B cell (primary cell): ENCODE results near the gene GFPT1. TPM values are rescaled to one million over a fixed set of nuclear protein-coding genes. Genes with fewer than 3 reads are reported as not detected.

Source experiments
- ATAC-seq: fragments of 200-7000 bp; cut with Tn5 transposase; one replicate; pipeline ENCODE4 v1.10.0; 2021; ENCODE audit warnings: low read depth, mild to moderate bottlenecking, moderate number of reproducible peaks, moderate library complexity
- CTCF ChIA-PET: fragments of 350-600 bp; sonication (Branson Sonifier 250); formaldehyde crosslinking; loops from one replicate; lab custom pipeline; 2021; ENCODE audit warnings: antibody characterized with exemption, inconsistent platforms; lab: Charles Lee
- POLR2A ChIA-PET: fragments of 350-600 bp; sonication (Branson Sonifier 250); formaldehyde crosslinking; loops from one replicate; lab custom pipeline; 2021; ENCODE audit warnings: antibody characterized with exemption; lab: Charles Lee
- DNase-seq: peaks from one replicate; pipeline ENCODE4 v3.0.0; 2013
- H2AFZ ChIP-seq: 2 replicates; pipeline ENCODE4 v1.6.1; 2012; ENCODE audit warnings: mild to moderate bottlenecking, low read depth, low read length; ENCODE audit not compliant: insufficient read depth, poor library complexity, severe bottlenecking
- H3K27ac ChIP-seq, 2 donors: 1 replicate in 1 of 2; 2 replicates in 1 of 2; pipeline ENCODE4 v1.5.1; 2012 to 2013; ENCODE audit warnings: low read length in 2 of 2, mild to moderate bottlenecking in 2 of 2, moderate library complexity in 1 of 2
- H3K27me3 ChIP-seq, 4 experiments: fragments of 200-600 bp in 1 of 4; sonication (generic) in 1 of 4; replicated peaks in 1 of 4; 1 replicate in 2 of 4; 2 replicates in 2 of 4; pipeline versions ENCODE4 v1.6.1 to v1.7.0; 2013 to 2016; ENCODE audit warnings: low read length in 3 of 4, mild to moderate bottlenecking in 2 of 4, mixed read lengths in 1 of 4, moderate library complexity in 1 of 4; ENCODE audit not compliant: insufficient read depth in 4 of 4, control insufficient read depth in 3 of 4; ENCODE audit errors: control extremely low read depth in 1 of 4
- H3K36me3 ChIP-seq, 2 experiments: replicated peaks in 1 of 2; 1 replicate in 1 of 2; 2 replicates in 1 of 2; pipeline versions ENCODE4 v1.6.1 to v1.7.1; 2013; ENCODE audit warnings: low read length in 1 of 2; ENCODE audit not compliant: insufficient read depth in 2 of 2, control insufficient read depth in 1 of 2; ENCODE audit errors: control extremely low read depth in 1 of 2, extremely low read depth in 1 of 2
- H3K4me1 ChIP-seq, 2 donors: fragments of 200-600 bp in 1 of 2; sonication (generic) in 1 of 2; 1 replicate in 1 of 2; 2 replicates in 1 of 2; pipeline versions ENCODE4 v1.5.1 to v1.6.1; 2013 to 2017; ENCODE audit warnings: low read length in 2 of 2; ENCODE audit not compliant: control insufficient read depth in 2 of 2, insufficient read depth in 2 of 2
- H3K4me2 ChIP-seq: replicated peaks from 2 replicates; pipeline ENCODE3; 2012; ENCODE audit warnings: mild to moderate bottlenecking, low read depth, low read length; ENCODE audit not compliant: poor library complexity, severe bottlenecking
- H3K4me3 ChIP-seq, 5 experiments: fragments of 200-600 bp in 1 of 5; sonication (generic) in 1 of 5; 1 replicate in 3 of 5; 2 replicates in 2 of 5; pipeline versions ENCODE4 v1.5.1 to v1.7.0; 2011 to 2016; ENCODE audit warnings: low read length in 4 of 5, mild to moderate bottlenecking in 4 of 5, low read depth in 2 of 5, control low read depth in 1 of 5, moderate library complexity in 1 of 5; ENCODE audit not compliant: insufficient read depth in 1 of 5; ENCODE audit errors: control extremely low read depth in 1 of 5, extremely low read depth in 1 of 5
- H3K79me2 ChIP-seq: fragments of 200-600 bp; sonication (generic); one replicate; pipeline ENCODE4 v1.6.0; 2016; ENCODE audit warnings: low read length; ENCODE audit not compliant: control insufficient read depth, insufficient read depth
- H3K9ac ChIP-seq: fragments of 200-600 bp; sonication (generic); 2 replicates; pipeline ENCODE4 v1.6.1; 2017; ENCODE audit warnings: mild to moderate bottlenecking, low read length, moderate library complexity
- H3K9me3 ChIP-seq, 3 donors: one replicate each; pipeline versions ENCODE4 v1.6.1 to v1.7.1; 2013; ENCODE audit warnings: low read length in 2 of 3; ENCODE audit not compliant: control insufficient read depth in 2 of 3, insufficient read depth in 1 of 3; ENCODE audit errors: control extremely low read depth in 1 of 3
- H4K20me1 ChIP-seq: 2 replicates; pipeline ENCODE4 v1.6.0; 2012; ENCODE audit warnings: mild to moderate bottlenecking, low read length; ENCODE audit not compliant: insufficient read depth, control insufficient read depth, poor library complexity, severe bottlenecking
- H3K27ac Mint-ChIP-seq: one replicate; pipeline ENCODE4 v1.8.0; 2021; ENCODE audit warnings: mixed read lengths
- H3K27me3 Mint-ChIP-seq: one replicate; pipeline ENCODE4 v1.8.0; 2021; ENCODE audit warnings: mixed read lengths
- H3K4me1 Mint-ChIP-seq: one replicate; pipeline ENCODE4 v1.8.0; 2021; ENCODE audit warnings: mixed read lengths
- H3K4me3 Mint-ChIP-seq: one replicate; pipeline ENCODE4 v1.8.0; 2021; ENCODE audit warnings: mixed read lengths
- H3K9me3 Mint-ChIP-seq: one replicate; pipeline ENCODE4 v1.8.0; 2022; ENCODE audit warnings: mixed read lengths; ENCODE audit not compliant: insufficient read depth
- EZH2 ChIP-seq: IDR thresholded peaks from 2 replicates; pipeline ENCODE4 v1.6.1; 2012; ENCODE audit warnings: borderline replicate concordance, low read depth, mild to moderate bottlenecking, moderate library complexity, low read length; ENCODE audit not compliant: insufficient read depth, poor library complexity, severe bottlenecking
- WGBS: methylation state at CpG from one replicate; pipeline ENCODE4 v1.1.5; 2013; ENCODE audit warnings: missing lambda C conversion rate; ENCODE audit not compliant: insufficient coverage; 5-methylcytosine and 5-hydroxymethylcytosine counted together
- intact Hi-C: fragments of 100-400 bp; cut with micrococcal nuclease; formaldehyde crosslinking; loops from one replicate; pipeline ENCODE4 v1.10.0; 2022
- polyA plus RNA-seq: library from polyadenylated mRNA; depleted of rRNA; stranded (reverse); fragments of >200 nt; gene quantifications from 2 replicates; pipeline ENCODE4 v1.2.3, GENCODE V29; 2012
- total RNA-seq, 2 donors: library from RNA; stranded (reverse); fragments of 120-200 nt in 1 of 2; gene quantifications; 1 replicate in 1 of 2; 2 replicates in 1 of 2; pipeline versions ENCODE4 v1.2.3 to v1.2.4, GENCODE V29; 2013 to 2022
- TF ChIP-seq, protein P1 (sequence below): fragments of 200-600 bp; IDR thresholded peaks from one replicate; pipeline ENCODE4 v1.8.0; 2022; ENCODE audit warnings: antibody characterized with exemption, mild to moderate bottlenecking

Gene GFPT1
- total and polyA plus RNA-seq, 2 donors (not counting 1 experiment from before 2014, with no cell fraction given), result 2.8 to 18.1 TPM

DNA sequence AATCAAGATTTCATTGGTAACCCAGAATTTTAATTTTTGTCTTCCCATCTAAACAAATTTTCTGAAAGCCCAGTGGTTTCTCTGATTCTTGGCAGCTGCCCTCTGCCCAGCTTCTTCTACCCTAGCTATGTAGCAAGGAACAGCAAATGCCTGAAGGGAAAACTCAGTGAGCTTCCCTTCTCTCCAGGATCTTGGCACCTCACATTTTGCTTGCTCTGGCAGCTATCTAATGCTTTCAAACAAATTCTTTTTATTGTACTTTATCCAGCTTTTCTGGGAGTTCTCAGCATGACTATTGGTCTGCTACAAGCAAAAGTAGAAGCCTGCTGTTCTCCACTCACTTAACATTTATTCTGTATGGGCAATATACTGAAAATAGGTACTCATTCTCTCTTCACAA, 18.3 kb upstream of the GFPT1 start:
- Histone ChIP-seq H3K9me3 (peaks cover 0 to 12% (median 1%) of the 10 kb centered on the region in 3 donors), H3K4me2 (no peak overlapping the region), H3K27me3 (no peaks in the 10 kb centered on the region), H3K27ac (no peak overlapping the region), H2AFZ (no peak overlapping the region), H4K20me1 (no peaks in the 10 kb centered on the region), H3K36me3 (peaks cover 9 to 45% of the 10 kb centered on the region in 2 experiments), H3K9ac (no peak overlapping the region), H3K4me1 (no peaks in the 10 kb centered on the region), H3K4me3 (no peak overlapping the region), H3K79me2 (no peaks in the 10 kb centered on the region)
- ATAC-seq, result no peak
- H3K9me3 Mint-ChIP-seq, result no peaks in the 10 kb centered on the region
- H3K27ac Mint-ChIP-seq, result no peak overlapping the region
- DNase-seq, result no peak
- H3K4me3 Mint-ChIP-seq, result no peak overlapping the region
- TF ChIP-seq EZH2, result no peak
- TF ChIP-seq, protein P1, sequence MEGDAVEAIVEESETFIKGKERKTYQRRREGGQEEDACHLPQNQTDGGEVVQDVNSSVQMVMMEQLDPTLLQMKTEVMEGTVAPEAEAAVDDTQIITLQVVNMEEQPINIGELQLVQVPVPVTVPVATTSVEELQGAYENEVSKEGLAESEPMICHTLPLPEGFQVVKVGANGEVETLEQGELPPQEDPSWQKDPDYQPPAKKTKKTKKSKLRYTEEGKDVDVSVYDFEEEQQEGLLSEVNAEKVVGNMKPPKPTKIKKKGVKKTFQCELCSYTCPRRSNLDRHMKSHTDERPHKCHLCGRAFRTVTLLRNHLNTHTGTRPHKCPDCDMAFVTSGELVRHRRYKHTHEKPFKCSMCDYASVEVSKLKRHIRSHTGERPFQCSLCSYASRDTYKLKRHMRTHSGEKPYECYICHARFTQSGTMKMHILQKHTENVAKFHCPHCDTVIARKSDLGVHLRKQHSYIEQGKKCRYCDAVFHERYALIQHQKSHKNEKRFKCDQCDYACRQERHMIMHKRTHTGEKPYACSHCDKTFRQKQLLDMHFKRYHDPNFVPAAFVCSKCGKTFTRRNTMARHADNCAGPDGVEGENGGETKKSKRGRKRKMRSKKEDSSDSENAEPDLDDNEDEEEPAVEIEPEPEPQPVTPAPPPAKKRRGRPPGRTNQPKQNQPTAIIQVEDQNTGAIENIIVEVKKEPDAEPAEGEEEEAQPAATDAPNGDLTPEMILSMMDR, result no peak
- H3K27me3 Mint-ChIP-seq, result no peaks in the 10 kb centered on the region
- peaks cover under 1% of the 10 kb centered on the region for H3K4me1 Mint-ChIP-seq
- intact Hi-C loops, result no loop called here
- CTCF ChIA-PET, result no interaction called here
- POLR2A ChIA-PET, result no interaction called here

DNA sequence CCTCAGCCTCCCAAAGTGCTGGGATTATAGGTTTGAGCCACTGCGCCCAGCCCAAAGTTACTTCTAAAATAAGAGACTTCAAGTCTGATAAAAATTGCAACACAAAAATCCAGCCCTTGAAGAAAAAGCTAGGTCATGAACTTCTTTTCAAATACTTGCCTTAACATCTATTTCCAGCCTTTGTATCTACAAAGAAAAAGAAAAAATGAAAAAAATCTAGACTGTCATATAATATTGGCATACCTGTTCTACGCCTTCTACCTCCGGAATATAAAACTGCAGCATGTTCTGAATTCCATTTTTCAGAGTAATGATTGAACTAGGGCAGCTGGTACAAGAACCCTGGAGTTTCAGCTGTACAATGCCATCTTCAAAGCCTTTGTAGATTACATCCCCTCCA, 13.1 kb upstream of the GFPT1 start:
- H3K4me3 Mint-ChIP-seq, result no peak overlapping the region
- Histone ChIP-seq H2AFZ (no peak overlapping the region), H3K9ac (no peak overlapping the region), H4K20me1 (no peaks in the 10 kb centered on the region), H3K4me3 (no peak overlapping the region), H3K27me3 (no peaks in the 10 kb centered on the region), H3K9me3 (peaks cover 0 to 12% (median 1%) of the 10 kb centered on the region in 3 donors), H3K79me2 (no peaks in the 10 kb centered on the region), H3K4me2 (no peak overlapping the region), H3K27ac (no peak overlapping the region), H3K4me1 (no peaks in the 10 kb centered on the region), H3K36me3 (peaks cover 7 to 47% of the 10 kb centered on the region in 2 experiments)
- H3K27me3 Mint-ChIP-seq, result no peaks in the 10 kb centered on the region
- no peak overlapping the region for H3K27ac Mint-ChIP-seq
- DNase-seq (no peak), ATAC-seq (no peak)
- H3K4me1 Mint-ChIP-seq, result no peaks in the 10 kb centered on the region
- CTCF ChIA-PET, result interaction anchor here (0.6 kb wide), 1 partner anchor 56 kb away, joined by 4 read pairs; no protein-coding TSS in a partner anchor
- WGBS, result 83% methylated on average over 1 of the region's 3 CpGs
- no peak for TF ChIP-seq EZH2
- TF ChIP-seq, protein P1, result no peak
- POLR2A ChIA-PET, result no interaction called here
- intact Hi-C loops, result no loop called here
- no peaks in the 10 kb centered on the region for H3K9me3 Mint-ChIP-seq
